GM12878 (cell line): ENCODE measurements around the gene RGR. TPM values are rescaled to one million over a fixed set of nuclear protein-coding genes. Genes with fewer than 3 reads are reported as not detected.

Source experiments
- ATAC-seq: fragments of 200-7000 bp; cut with Tn5 transposase; 3 replicates; pipeline ENCODE4 v1.9.1; 2020; ENCODE audit warnings: mild to moderate bottlenecking, moderate library complexity
- BruUV-seq: library from RNA; stranded (reverse); fragments of 400-500 nt; replicated peaks from 2 replicates; lab custom pipeline; 2021; lab: Mats Ljungman, UMichigan
- CTCF ChIA-PET: fragments of 300-600 bp; sonication (Branson Sonifier 250); formaldehyde crosslinking; extraction: SDS; loops from one replicate; lab custom pipeline; 2021; ENCODE audit warnings: inconsistent platforms; lab: Yijun Ruan, JAX
- POLR2A ChIA-PET: fragments of 350-600 bp; formaldehyde crosslinking; extraction: SDS; loops from one replicate; lab custom pipeline; 2021; ENCODE audit warnings: inconsistent platforms; lab: Charles Lee
- RAD21 ChIA-PET: fragments of 300-600 bp; sonication (Branson Sonifier 250); formaldehyde crosslinking; loops from one replicate; lab custom pipeline; 2023; ENCODE audit warnings: antibody characterized with exemption; ENCODE audit not compliant: unreplicated experiment; lab: Charles Lee
- SMC1A ChIA-PET: fragments of 300-600 bp; sonication (Branson Sonifier 250); formaldehyde crosslinking; loops from one replicate; lab custom pipeline; 2023; ENCODE audit not compliant: unreplicated experiment, uncharacterized antibody; lab: Charles Lee
- DNase-seq: peaks from one replicate; pipeline ENCODE4 v3.0.0-alpha.2; 2011; ENCODE audit warnings: low read depth, low spot score
- FAIRE-seq: peaks from 3 replicates; lab custom pipeline; 2011; peaks lifted over from hg19 to GRCh38; lab: Jason Lieb, UNC
- H2AFZ ChIP-seq: 2 replicates; pipeline ENCODE4 v1.6.0; 2011; ENCODE audit warnings: low read depth, low read length, control low read depth; ENCODE audit not compliant: control insufficient read depth
- H3K27ac ChIP-seq: 2 replicates; pipeline ENCODE4 v1.5.1; 2011; ENCODE audit warnings: control low read depth; ENCODE audit not compliant: control insufficient read depth, insufficient read depth
- H3K27me3 ChIP-seq, 2 experiments: replicated peaks in 1 of 2; 2 replicates each; pipeline versions ENCODE4 v1.6.0 to v1.6.1; 2011; ENCODE audit warnings: low read length in 1 of 2; ENCODE audit not compliant: control insufficient read depth in 2 of 2, insufficient read depth in 2 of 2
- H3K36me3 ChIP-seq, 2 experiments: 2 replicates each; pipeline ENCODE4 v1.5.1; 2011; ENCODE audit warnings: low read length in 1 of 2; ENCODE audit not compliant: control insufficient read depth in 2 of 2, insufficient read depth in 2 of 2
- H3K4me1 ChIP-seq: 2 replicates; pipeline ENCODE4 v1.6.1; 2011; ENCODE audit warnings: mild to moderate bottlenecking, low read length, moderate library complexity, mixed read lengths; ENCODE audit not compliant: control insufficient read depth, insufficient read depth
- H3K4me2 ChIP-seq: 2 replicates; pipeline ENCODE4 v1.6.0; 2011; ENCODE audit warnings: control low read depth; ENCODE audit not compliant: control insufficient read depth, insufficient read depth
- H3K4me3 ChIP-seq: fragments of 200-600 bp; sonication (generic); 2 replicates; pipeline ENCODE4 v1.5.1; 2016
- H3K79me2 ChIP-seq: 2 replicates; pipeline ENCODE4 v1.6.0; 2011; ENCODE audit warnings: low read length; ENCODE audit not compliant: control insufficient read depth, insufficient read depth
- H3K9ac ChIP-seq: 2 replicates; pipeline ENCODE4 v1.8.0; 2011; ENCODE audit warnings: low read length, control low read depth, mixed read lengths; ENCODE audit not compliant: control insufficient read depth, insufficient read depth
- H3K9me3 ChIP-seq: replicated peaks from 3 replicates; pipeline ENCODE4 v1.5.1; 2011; ENCODE audit warnings: mild to moderate bottlenecking, low read length; ENCODE audit not compliant: control insufficient read depth, insufficient read depth
- H4K20me1 ChIP-seq: 2 replicates; pipeline ENCODE4 v1.6.0; 2011; ENCODE audit not compliant: control insufficient read depth, insufficient read depth
- CEBPB ChIP-seq, 2 experiments: fragments of 150-350 bp in 1 of 2; IDR thresholded peaks; 2 replicates each; pipeline ENCODE4 v1.6.1; 2012 to 2014; ENCODE audit warnings: low read depth in 2 of 2, low read length in 2 of 2, borderline replicate concordance in 1 of 2, inconsistent platforms in 1 of 2
- DPF2 ChIP-seq: fragments of 450-650 bp; IDR thresholded peaks from 2 replicates; pipeline ENCODE4 v1.6.1; 2017; ENCODE audit warnings: mild to moderate bottlenecking
- MAX ChIP-seq: IDR thresholded peaks from 2 replicates; pipeline ENCODE4 v1.6.1; 2012; ENCODE audit warnings: low read depth, low read length, improper control_type of control experiment
- NBN ChIP-seq: fragments of 450-650 bp; IDR thresholded peaks from 2 replicates; pipeline ENCODE4 v1.6.1; 2016
- POLR2AphosphoS2 ChIP-seq: IDR thresholded peaks from 2 replicates; pipeline ENCODE4 v1.6.1; 2011; ENCODE audit warnings: low read depth, mild to moderate bottlenecking, low read length, improper control_type of control experiment, moderate library complexity
- RCOR1 ChIP-seq: conservative IDR thresholded peaks from 2 replicates; pipeline ENCODE4 v1.6.1; 2012; ENCODE audit warnings: low read depth, low read length, improper control_type of control experiment
- SP1 ChIP-seq: IDR thresholded peaks from one replicate; pipeline ENCODE4 v1.6.1; 2011; ENCODE audit warnings: low read depth, low read length
- SUZ12 ChIP-seq: fragments of 200-600 bp; sonication (generic); IDR thresholded peaks from one replicate; pipeline ENCODE4 v1.6.1; 2018; ENCODE audit warnings: antibody characterized with exemption, mild to moderate bottlenecking; ENCODE audit not compliant: unreplicated experiment
- WGBS: methylation state at CpG from one replicate; pipeline ENCODE4 v1.1.6; 2016; ENCODE audit warnings: low lambda C conversion rate; ENCODE audit not compliant: insufficient replicate concordance, insufficient coverage; ENCODE audit errors: missing lambda C conversion rate; 5-methylcytosine and 5-hydroxymethylcytosine counted together
- in situ Hi-C: fragments of 300-500 bp; cut with MboI; formaldehyde crosslinking; loops from 9 replicates; pipeline ENCODE4 v1.14.3; 2018; ENCODE audit warnings: mixed read lengths
- intact Hi-C: fragments of 100-400 bp; cut with micrococcal nuclease; formaldehyde crosslinking; loops from one replicate; pipeline ENCODE4 v1.14.2; 2022; ENCODE audit not compliant: unreplicated experiment
- polyA plus RNA-seq, 11 experiments: library from polyadenylated mRNA; depleted of rRNA in 4 of 11; unstranded in 6 of 11; stranded (reverse) in 5 of 11; fragments of >200 nt; fragmentation: Nextera tagmentation in 4 of 11; fragmentation: Illumina TruSeq in 1 of 11; extraction: Ambion mirVana in 4 of 11; extraction: Trizol in 1 of 11; gene quantifications; 1 replicate in 1 of 11; 2 replicates in 10 of 11; pipeline versions ENCODE4 v1.2.1 to v1.2.3, GENCODE V29; 2011 to 2016; ENCODE audit warnings: inconsistent platforms in 2 of 11, missing spikeins in 2 of 11, low read depth in 1 of 11
- total RNA-seq, 4 experiments: library from RNA; depleted of rRNA in 3 of 4; stranded (reverse); fragments of >200 nt in 3 of 4; fragmentation: Illumina TruSeq in 1 of 4; extraction: Trizol in 1 of 4; gene quantifications; 2 replicates each; pipeline versions ENCODE4 v1.2.1 to v1.2.3, GENCODE V29; 2013 to 2021
- TF ChIP-seq, protein P1 (sequence below): IDR thresholded peaks from 2 replicates; pipeline ENCODE4 v1.6.1; 2011; ENCODE audit warnings: low read depth, mild to moderate bottlenecking, low read length, moderate library complexity, borderline replicate concordance; ENCODE audit errors: extremely low read depth

The RGR gene
- total and polyA plus RNA-seq, 10 of the 15 experiments (the other 5 are each of a cell fraction or from before 2014, with no cell fraction given) = not detected

DNA sequence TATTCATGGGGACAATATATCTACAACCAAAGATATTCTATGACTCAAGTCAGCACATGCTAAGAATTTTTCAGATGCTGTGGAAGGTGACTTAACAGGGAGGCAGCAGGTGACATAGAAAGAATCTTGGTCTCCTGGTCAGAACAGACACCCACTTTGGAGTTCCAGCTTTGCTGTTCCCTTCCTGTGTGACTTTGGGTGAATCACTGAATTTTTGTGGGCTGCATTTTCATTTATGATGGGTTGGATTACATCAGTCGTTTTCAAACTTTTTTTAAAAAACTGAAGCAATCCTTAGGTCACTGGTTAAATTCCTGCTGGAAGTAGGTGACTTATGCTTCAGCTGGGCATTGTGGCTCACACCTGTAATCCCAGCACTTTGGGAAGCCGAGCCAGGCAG, 24.9 kb downstream of the RGR start:
- H3K36me3 ChIP-seq = no peaks in the 10 kb centered on the region
- 18% methylated on average over 2 of the region's 2 CpGs for WGBS
- RAD21 ChIA-PET = interaction anchor here (0.7 to 6.6 kb wide), 2 partner anchors 266 to 267 kb away, joined by 3 to 74 read pairs; no protein-coding TSS in a partner anchor
- ATAC-seq (no peak), DNase-seq (no peak), FAIRE-seq (no peak)
- no peaks in the 10 kb centered on the region for H3K79me2 ChIP-seq
- intact Hi-C loops = loop anchor here (10.0 kb wide), 1 partner anchor 445 kb away; no protein-coding TSS in a partner anchor
- H3K9ac ChIP-seq = no peak overlapping the region
- CTCF ChIA-PET = interaction anchor here (0.6 to 8.3 kb wide), 5 partner anchors 13 to 267 kb away, joined by 3 to 228 read pairs (median 3); no protein-coding TSS in a partner anchor
- no peak overlapping the region for H3K4me2 ChIP-seq
- H4K20me1 ChIP-seq = no peaks in the 10 kb centered on the region
- POLR2A ChIA-PET = no interaction called here
- in situ Hi-C loops = loop anchor here (5.0 kb wide), 2 partner anchors 273 to 448 kb away; no protein-coding TSS in a partner anchor
- H3K4me1 ChIP-seq = no peaks in the 10 kb centered on the region
- H3K4me3 ChIP-seq = no peak overlapping the region
- BruUV-seq = no TSS peak
- no peaks in the 10 kb centered on the region for H3K9me3 ChIP-seq
- TF ChIP-seq SUZ12 (no peak), POLR2AphosphoS2 (no peak), NBN (no peak), RCOR1 (no peak), CEBPB (IDR thresholded peaks at IDR 0.05; ENCODE audit: borderline replicate concordance in 1 of 2, low read depth in 2 of 2, low read length in 2 of 2) (no peak), SP1 (no peak), MAX (no peak), DPF2 (no peak)
- TF ChIP-seq, protein P1, sequence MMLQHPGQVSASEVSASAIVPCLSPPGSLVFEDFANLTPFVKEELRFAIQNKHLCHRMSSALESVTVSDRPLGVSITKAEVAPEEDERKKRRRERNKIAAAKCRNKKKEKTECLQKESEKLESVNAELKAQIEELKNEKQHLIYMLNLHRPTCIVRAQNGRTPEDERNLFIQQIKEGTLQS = no peak
- H2AFZ ChIP-seq = no peak overlapping the region
- H3K27me3 ChIP-seq = peaks cover 0 to 2% of the 10 kb centered on the region in 2 experiments; a peak in 2 of 4 replicates
- no peak overlapping the region for H3K27ac ChIP-seq
- SMC1A ChIA-PET = interaction anchor here (1.6 kb wide), 1 partner anchor 268 kb away, joined by 6 read pairs; no protein-coding TSS in a partner anchor
